GM21381 (cell line): ENCODE data around the gene DNM3.

Source experiments
- ATAC-seq: cut with Tn5 transposase; IDR thresholded peaks from one replicate; pipeline ENCODE4 v1.9.1; 2021; ENCODE audit warnings: mild to moderate bottlenecking, moderate library complexity; ENCODE audit not compliant: unreplicated experiment

Gene DNM3

GRCh38 chr1:172219966-172220365 lies 378.7 kb downstream of the DNM3 start:
- no peak for ATAC-seq

- ATAC-seq = no peak
Observed at GRCh38 chr1:172220376-172220775, 379.1 kb downstream of the DNM3 start.

- ATAC-seq = no peak
Observed at GRCh38 chr1:172221436-172221835, 380.1 kb downstream of the DNM3 start.

- ATAC-seq = no peak
Observed at GRCh38 chr1:172224871-172225270, 383.6 kb downstream of the DNM3 start.

- ATAC-seq = no peak
Observed at GRCh38 chr1:172229942-172230341, 388.6 kb downstream of the DNM3 start.

GRCh38 chr1:172230526-172230925 lies 389.2 kb downstream of the DNM3 start:
- ATAC-seq = no peak

- no peak for ATAC-seq
Observed at GRCh38 chr1:172236958-172237357, 395.7 kb downstream of the DNM3 start.

- ATAC-seq = no peak
Observed at GRCh38 chr1:172238158-172238557, 396.9 kb downstream of the DNM3 start.

- no peak for ATAC-seq
Observed at GRCh38 chr1:172238965-172239364, 397.7 kb downstream of the DNM3 start.

- ATAC-seq = no peak
Observed at GRCh38 chr1:172239901-172240300, 398.6 kb downstream of the DNM3 start.

- no peak for ATAC-seq
Observed at GRCh38 chr1:172241540-172241939, 400.2 kb downstream of the DNM3 start.

GRCh38 chr1:172244865-172245264 lies 403.6 kb downstream of the DNM3 start:
- no peak for ATAC-seq

GRCh38 chr1:172245788-172246187 lies 404.5 kb downstream of the DNM3 start:
- ATAC-seq = no peak

- ATAC-seq = no peak
Observed at GRCh38 chr1:172246521-172247390, 405.5 kb downstream of the DNM3 start.

- ATAC-seq = no peak
Observed at GRCh38 chr1:172251486-172251885, 410.2 kb downstream of the DNM3 start.

- ATAC-seq = no peak
Observed at GRCh38 chr1:172252321-172252720, 411.0 kb downstream of the DNM3 start.

- no peak for ATAC-seq
Observed at GRCh38 chr1:172252958-172253357, 411.7 kb downstream of the DNM3 start.

GRCh38 chr1:172254521-172255222 lies 413.4 kb downstream of the DNM3 start:
- no peak for ATAC-seq

- no peak for ATAC-seq
Observed at GRCh38 chr1:172255223-172255560, 413.9 kb downstream of the DNM3 start.

GRCh38 chr1:172265905-172266304 lies 424.6 kb downstream of the DNM3 start:
- ATAC-seq = no peak

GRCh38 chr1:172266528-172267174 lies 425.4 kb downstream of the DNM3 start:
- ATAC-seq = no peak

GRCh38 chr1:172268237-172268636 lies 426.9 kb downstream of the DNM3 start:
- no peak for ATAC-seq
